Urothelium cell line (cell line): ENCODE data around the gene SEMA4C.
A peak's percentile ranks its signal among the peaks of the same experiment; 100 is the strongest.

Source experiments
- DNase-seq: peaks from one replicate; pipeline ENCODE4 v3.0.0; 2011; ENCODE audit warnings: low spot score, mixed read lengths
- FAIRE-seq: peaks from 2 replicates; lab custom pipeline; 2011; peaks lifted over from hg19 to GRCh38; lab: Jason Lieb, UNC

SEMA4C gene

GRCh38 chr2:96882906-96883305, 13.0 kb upstream of the SEMA4C start:
- FAIRE-seq (no peak), DNase-seq (no peak)

GRCh38 chr2:96882230-96882629, 12.3 kb upstream of the SEMA4C start:
- DNase-seq, result no peak
- FAIRE-seq, result peak; percentile 13

GRCh38 chr2:96881349-96882195, 11.7 kb upstream of the SEMA4C start:
- DNase-seq (no peak), FAIRE-seq (no peak)

DNA sequence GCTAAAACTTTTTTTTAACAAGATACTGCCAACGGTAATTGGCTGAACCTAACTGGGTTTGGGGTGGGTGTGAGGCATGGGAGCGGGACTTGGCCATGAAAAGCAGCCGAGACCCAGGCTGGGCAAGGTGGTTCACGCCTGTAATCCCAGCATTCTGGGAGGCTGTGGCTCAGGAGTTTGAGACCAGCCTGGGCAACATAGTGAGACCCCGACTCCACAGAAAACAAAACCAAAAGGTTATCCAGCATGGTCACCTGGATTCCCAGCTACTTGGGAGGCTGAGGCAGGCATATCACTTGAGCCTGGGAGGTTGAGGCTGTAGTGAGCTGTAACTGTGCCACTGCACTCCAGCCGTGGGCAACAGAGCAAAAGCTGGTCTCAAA, 11.0 kb upstream of the SEMA4C start:
- no peak for DNase-seq
- no peak for FAIRE-seq

DNA sequence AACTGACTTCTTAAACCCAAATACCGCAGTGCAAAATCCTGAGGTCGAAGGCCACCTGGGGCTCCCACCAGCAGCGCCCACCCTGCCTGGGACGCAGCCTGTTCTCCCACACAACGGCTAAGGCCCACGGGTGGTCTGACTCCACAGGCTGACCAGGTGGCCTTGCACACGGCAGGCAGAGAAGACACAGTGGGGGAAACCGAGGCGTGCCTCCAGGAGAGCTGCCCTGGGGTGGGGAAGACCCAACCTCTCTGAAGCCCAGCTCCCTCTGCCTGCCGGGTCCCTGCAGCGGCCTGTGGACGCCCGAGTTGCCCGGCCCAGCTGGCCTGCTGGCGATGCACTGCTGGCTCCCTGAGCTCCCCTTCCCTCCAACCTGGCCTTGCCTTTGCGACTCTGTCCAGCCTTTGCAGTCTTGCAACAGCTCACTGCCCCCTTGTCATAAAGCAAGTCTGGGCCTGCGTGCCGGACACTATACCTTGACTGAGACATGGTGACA, 9.7 kb upstream of the SEMA4C start:
- FAIRE-seq (no peak), DNase-seq (no peak)

GRCh38 chr2:96878796-96879544, 9.1 kb upstream of the SEMA4C start:
- FAIRE-seq, result no peak
- DNase-seq, result no peak

GRCh38 chr2:96878171-96878570, 8.3 kb upstream of the SEMA4C start:
- no peak for DNase-seq
- FAIRE-seq, result no peak

DNA sequence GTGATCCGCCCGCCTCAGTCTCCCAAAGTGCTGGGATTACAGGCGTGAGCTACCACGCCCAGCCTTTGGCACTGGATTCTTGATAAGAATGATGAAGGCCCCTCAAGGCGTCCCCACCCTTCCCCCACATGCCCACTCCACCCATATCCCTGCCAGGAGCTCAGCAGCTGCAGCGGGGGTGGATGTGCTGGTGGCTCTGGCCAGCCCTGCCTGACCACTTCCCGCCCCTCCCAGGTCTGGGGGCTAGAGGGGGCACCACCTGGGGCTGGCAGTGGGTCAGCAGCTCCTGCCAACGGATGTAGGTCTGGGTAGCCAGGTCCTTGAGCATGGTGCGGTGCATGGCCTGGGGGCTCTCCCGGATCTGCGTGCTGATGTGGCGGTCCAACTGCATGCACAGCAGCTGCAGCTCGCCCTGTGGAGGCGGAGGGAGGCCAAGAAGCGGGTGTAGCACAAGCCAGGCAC, 7.8 kb upstream of the SEMA4C start:
- no peak for DNase-seq
- no peak for FAIRE-seq

DNA sequence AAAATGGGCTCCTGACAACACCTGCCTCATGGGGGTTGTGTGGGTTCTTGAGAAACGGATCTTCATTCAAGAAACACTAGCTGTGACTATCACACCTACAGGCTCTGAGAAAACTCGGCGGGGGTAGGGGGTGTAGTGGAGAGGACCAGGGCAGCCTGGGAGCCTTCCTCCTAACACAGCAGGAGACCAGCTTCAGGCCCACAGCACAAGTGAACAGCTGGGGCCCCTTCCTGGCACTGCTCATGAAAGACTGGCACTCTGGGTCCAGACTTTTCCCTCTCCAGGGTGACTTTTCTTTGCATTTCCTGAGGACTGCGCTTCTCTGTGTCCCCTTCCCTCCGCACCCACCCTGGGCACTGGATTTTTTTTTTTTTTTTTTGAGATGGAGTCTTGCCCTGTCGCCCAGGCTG, 7.2 kb upstream of the SEMA4C start:
- DNase-seq, result no peak
- no peak for FAIRE-seq

GRCh38 chr2:96876269-96877041, 6.6 kb upstream of the SEMA4C start:
- peak; percentile 50 for DNase-seq
- FAIRE-seq, result no peak

GRCh38 chr2:96875498-96876268, 5.8 kb upstream of the SEMA4C start:
- DNase-seq (no peak), FAIRE-seq (no peak)

DNA sequence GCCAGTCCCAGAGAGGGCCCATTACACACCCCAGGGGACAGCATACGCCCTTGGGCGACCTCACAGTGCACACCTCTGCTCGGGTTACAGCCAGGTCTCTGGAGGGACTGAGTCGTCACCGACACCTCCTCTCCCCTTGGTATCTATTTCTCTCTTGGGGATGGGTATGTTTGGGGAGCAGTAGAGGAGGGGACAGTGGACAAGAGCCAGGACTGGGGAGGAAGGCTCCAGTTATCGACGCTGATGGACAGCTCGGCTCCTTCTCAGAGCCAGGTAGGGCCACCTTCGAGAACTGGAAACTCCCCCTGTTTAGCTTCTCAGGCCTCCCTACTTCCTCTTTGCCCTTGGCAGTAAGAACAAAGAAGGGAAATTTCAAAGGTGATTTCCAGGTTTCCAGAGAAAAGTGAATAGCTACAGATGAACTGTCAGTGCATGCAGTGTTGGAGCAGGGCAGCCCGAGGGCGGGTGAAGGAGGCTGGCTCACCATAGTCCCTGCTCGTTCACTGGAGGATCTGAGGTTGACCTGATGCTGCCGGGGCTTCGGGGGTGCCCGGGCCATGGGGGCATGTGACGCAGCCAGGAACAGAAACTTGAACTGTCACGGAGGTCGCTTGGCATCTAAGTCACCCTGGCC, 4.4 kb upstream of the SEMA4C start:
- DNase-seq (no peak), FAIRE-seq (no peak)

DNA sequence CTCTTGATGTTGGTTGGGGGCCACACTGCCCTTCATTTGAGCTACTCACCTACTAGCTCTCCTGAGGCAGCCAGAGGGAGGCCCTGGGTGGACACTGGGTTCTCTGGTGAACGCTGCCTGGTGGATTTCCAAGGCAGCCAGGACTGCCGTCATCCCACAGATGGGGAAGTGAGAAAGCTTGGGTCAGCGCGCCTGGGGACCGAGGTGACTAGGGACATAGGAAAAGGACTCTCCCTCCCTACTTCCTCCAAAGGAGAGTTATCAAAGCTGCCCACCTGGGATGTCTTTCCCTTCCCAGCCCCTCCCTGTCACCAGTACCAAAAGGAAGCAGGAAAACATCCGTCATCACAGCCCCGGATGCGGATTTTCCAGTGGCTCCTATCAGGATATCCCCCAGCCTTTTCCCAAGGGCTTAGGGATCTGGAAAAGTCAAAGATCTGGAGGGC, 3.8 kb upstream of the SEMA4C start:
- no peak for FAIRE-seq
- DNase-seq, result no peak

DNA sequence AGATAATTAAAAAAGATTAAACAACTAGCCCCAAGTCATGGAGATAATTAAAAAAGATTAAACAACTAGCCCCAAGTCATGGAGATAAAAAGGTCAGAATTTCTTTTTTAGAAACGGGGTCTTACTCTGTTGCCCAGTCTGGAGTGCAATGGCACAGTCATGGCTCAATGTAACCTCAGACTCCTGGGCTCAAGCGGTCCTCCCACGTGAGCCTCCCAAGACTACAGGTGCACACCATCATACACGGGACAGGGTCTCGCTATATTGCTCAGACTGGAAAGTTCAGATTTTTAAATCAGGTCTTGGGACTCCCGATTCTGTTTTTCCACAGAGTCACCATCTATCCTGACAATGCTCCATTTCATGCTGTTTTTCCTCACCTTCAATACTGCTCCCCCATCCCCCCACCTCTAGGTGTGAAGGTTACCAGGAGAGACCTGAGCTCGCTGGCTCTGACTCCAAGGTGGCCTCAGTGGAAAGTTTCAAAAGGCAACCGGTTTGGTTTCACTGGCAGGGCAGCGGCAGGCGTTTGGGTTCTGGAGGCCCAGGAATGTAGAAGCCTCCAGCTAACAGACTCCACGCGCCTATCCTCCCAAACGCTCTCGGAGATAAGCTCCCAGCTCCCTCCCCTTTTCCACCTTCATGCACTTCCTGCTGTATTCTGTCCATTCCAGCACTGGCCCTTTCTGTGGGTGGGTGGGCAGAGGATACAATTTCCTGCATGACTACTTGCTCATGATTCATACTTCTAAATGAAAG, 2.9 kb upstream of the SEMA4C start:
- FAIRE-seq (no peak), DNase-seq (no peak)

- FAIRE-seq (no peak), DNase-seq (no peak)
Observed at GRCh38 chr2:96870626-96871255, 861 bp upstream of the SEMA4C start.

DNA sequence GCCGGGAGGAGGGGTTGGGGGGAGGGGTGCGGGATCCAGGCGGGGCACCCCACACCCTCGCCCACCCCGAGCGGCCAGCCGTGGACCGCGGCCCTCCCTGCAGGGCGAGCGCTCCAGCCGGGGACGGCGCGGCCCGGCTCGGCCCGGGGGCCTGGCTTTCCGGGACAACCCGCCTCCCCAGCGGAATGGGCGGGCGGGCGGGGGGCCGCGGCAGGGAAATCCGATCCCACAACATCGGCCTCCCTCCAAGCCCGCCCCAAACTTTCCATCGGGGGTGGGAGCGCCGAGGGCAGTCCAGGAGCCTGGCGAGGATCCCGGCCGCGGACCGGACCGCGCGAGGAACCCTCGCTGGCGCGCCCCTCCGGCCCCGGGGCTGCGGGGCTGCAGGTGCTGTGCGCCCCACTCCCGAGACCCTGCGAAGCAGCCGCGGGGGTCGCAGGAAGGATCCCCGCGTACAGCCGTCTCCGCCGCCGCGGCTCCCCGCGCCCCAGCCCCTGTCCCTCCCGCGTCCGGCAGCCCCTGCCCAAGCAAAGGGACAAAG, 529 bp downstream of the SEMA4C start:
- FAIRE-seq (no peak), DNase-seq (peak; percentile 81)

DNA sequence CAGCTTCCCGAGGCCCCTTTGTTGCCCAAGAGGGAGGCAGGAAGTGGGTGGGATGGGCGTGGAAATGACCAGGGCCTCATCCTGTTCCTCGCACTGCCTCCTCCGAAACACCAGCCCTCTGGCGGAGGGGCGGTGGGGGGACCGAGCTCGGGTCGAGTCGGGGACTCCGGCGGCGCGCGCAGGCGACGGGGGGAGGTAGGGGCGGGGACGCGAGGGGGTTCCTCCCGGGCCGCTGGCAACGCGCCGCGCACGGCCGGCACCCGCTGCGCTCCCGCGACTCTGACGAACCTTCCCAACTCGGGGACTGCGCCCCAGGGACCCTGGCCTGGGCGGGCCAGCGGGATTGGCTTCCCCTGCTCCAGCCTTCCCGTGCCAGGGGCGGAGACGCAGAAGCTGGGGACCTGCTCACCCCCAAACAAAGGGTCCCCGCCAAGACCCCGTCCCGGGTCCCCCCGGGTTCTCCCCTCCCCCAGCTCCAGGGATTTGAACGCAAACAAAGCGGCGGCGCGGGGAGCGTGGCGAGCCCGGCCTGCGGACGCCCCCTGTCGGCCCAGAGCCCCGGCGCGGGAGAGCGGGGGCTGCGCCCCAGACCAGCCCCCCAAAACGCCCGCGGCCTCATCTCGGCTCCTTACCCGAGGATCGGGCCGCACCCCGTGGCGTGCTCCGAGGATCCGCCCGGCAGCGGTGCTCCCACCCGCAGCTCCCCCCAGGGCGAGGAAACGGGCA, 1.2 kb downstream of the SEMA4C start:
- peak; percentile 95 for DNase-seq
- peak; percentile 74 for FAIRE-seq
